Astrocyte of the hippocampus (primary cell): ENCODE results near the gene DLX5.
A peak's percentile ranks its signal among the peaks of the same experiment; 100 is the strongest.

Source experiments
- DNase-seq: peaks from one replicate; pipeline ENCODE4 v3.0.0; 2011; ENCODE audit warnings: low read depth, low spot score

The DLX5 gene

GRCh38 chr7:97018126-97018601 lies 6.5 kb downstream of the DLX5 start:
- no peak for DNase-seq

GRCh38 chr7:97017192-97018125 lies 7.2 kb downstream of the DLX5 start:
- no peak for DNase-seq

- DNase-seq: no peak
Observed at GRCh38 chr7:97016381-97017191, 8.0 kb downstream of the DLX5 start.

GRCh38 chr7:97015756-97016380 lies 8.8 kb downstream of the DLX5 start:
- DNase-seq: no peak

- no peak for DNase-seq
Observed at GRCh38 chr7:97015279-97015678, 9.4 kb downstream of the DLX5 start.

GRCh38 chr7:97014145-97014750 lies 10.4 kb downstream of the DLX5 start:
- DNase-seq: no peak

- no peak for DNase-seq
Observed at GRCh38 chr7:97013845-97014134, 10.8 kb downstream of the DLX5 start.

GRCh38 chr7:97013134-97013844 lies 11.3 kb downstream of the DLX5 start:
- DNase-seq: no peak

GRCh38 chr7:97012365-97013133 lies 12.1 kb downstream of the DLX5 start:
- DNase-seq: no peak

- no peak for DNase-seq
Observed at GRCh38 chr7:97011536-97012364, 12.9 kb downstream of the DLX5 start.

GRCh38 chr7:97011104-97011503 lies 13.5 kb downstream of the DLX5 start:
- no peak for DNase-seq

GRCh38 chr7:97009753-97010732 lies 14.6 kb downstream of the DLX5 start:
- no peak for DNase-seq

- DNase-seq: no peak
Observed at GRCh38 chr7:97008275-97008917, 16.2 kb downstream of the DLX5 start.

- no peak for DNase-seq
Observed at GRCh38 chr7:97007583-97007861, 17.1 kb downstream of the DLX5 start.

- no peak for DNase-seq
Observed at GRCh38 chr7:97006816-97007582, 17.6 kb downstream of the DLX5 start.

GRCh38 chr7:97006055-97006815 lies 18.4 kb downstream of the DLX5 start:
- DNase-seq: peak; percentile 65
